HG02884 (cell line): ENCODE data around the gene DPP8.

ENCODE experiments used
- ATAC-seq: cut with Tn5 transposase; IDR thresholded peaks from one replicate; pipeline ENCODE4 v1.9.1; 2021; ENCODE audit warnings: mild to moderate bottlenecking, moderate library complexity; ENCODE audit not compliant: unreplicated experiment

The DPP8 gene

GRCh38 chr15:65426216-65426853 lies 91.2 kb downstream of the DPP8 start:
- no peak for ATAC-seq

- ATAC-seq, result no peak
Measured at GRCh38 chr15:65424683-65425082, 92.8 kb downstream of the DPP8 start.

- no peak for ATAC-seq
Measured at GRCh38 chr15:65423976-65424679, 93.4 kb downstream of the DPP8 start.

GRCh38 chr15:65423150-65423975 lies 94.1 kb downstream of the DPP8 start:
- ATAC-seq, result no peak

- no peak for ATAC-seq
Measured at GRCh38 chr15:65421360-65422215, 95.9 kb downstream of the DPP8 start.

GRCh38 chr15:65420975-65421359 lies 96.5 kb downstream of the DPP8 start:
- no peak for ATAC-seq

GRCh38 chr15:65418596-65418995 lies 98.9 kb downstream of the DPP8 start:
- no peak for ATAC-seq

GRCh38 chr15:65416845-65417416 lies 100.6 kb downstream of the DPP8 start:
- no peak for ATAC-seq

- no peak for ATAC-seq
Measured at GRCh38 chr15:65414841-65415621, 102.5 kb downstream of the DPP8 start.

- no peak for ATAC-seq
Measured at GRCh38 chr15:65413760-65414144, 103.7 kb downstream of the DPP8 start.

GRCh38 chr15:65413051-65413759 lies 104.3 kb downstream of the DPP8 start:
- no peak for ATAC-seq

- ATAC-seq, result no peak
Measured at GRCh38 chr15:65412556-65412955, 104.9 kb downstream of the DPP8 start.

GRCh38 chr15:65411465-65412071 lies 105.9 kb downstream of the DPP8 start:
- no peak for ATAC-seq

GRCh38 chr15:65410972-65411371 lies 106.5 kb downstream of the DPP8 start:
- no peak for ATAC-seq

- no peak for ATAC-seq
Measured at GRCh38 chr15:65410036-65410435, 107.5 kb downstream of the DPP8 start.

GRCh38 chr15:65409036-65409631 lies 108.4 kb downstream of the DPP8 start:
- no peak for ATAC-seq

- ATAC-seq, result no peak
Measured at GRCh38 chr15:65408324-65409035, 109.0 kb downstream of the DPP8 start.
